Activated T-helper 1 cell treated with anti-CD3 and anti-CD28 coated beads, Interleukin-12 subunit alpha, Interleukin-12 subunit beta, Interleukin-2, Interleukin-4 antibody, amounts not matched to agents 30 ng/mL and 10 ng/mL and 1 ng/mL, durations not matched to agents 14 hours and 24 hours and 36 hours (primary cell): ENCODE data around the gene SUPT4H1. TPM values are rescaled to one million over a fixed set of nuclear protein-coding genes. Genes with fewer than 3 reads are reported as not detected.

Experiments
- DNase-seq: peaks from one replicate; pipeline ENCODE4 v3.0.0; 2021; ENCODE audit warnings: low spot score
- H3K27ac Mint-ChIP-seq: one replicate; pipeline ENCODE4 v1.8.0; 2021; ENCODE audit warnings: mild to moderate bottlenecking, mixed read lengths
- H3K27me3 Mint-ChIP-seq: one replicate; pipeline ENCODE4 v1.8.0; 2022; ENCODE audit warnings: mild to moderate bottlenecking, moderate library complexity, mixed read lengths; ENCODE audit not compliant: insufficient read depth
- H3K36me3 Mint-ChIP-seq: one replicate; pipeline ENCODE4 v1.8.0; 2021; ENCODE audit warnings: low read depth, mixed read lengths
- H3K4me1 Mint-ChIP-seq: one replicate; pipeline ENCODE4 v1.8.0; 2021; ENCODE audit warnings: low read depth, mixed read lengths
- H3K4me3 Mint-ChIP-seq: one replicate; pipeline ENCODE4 v1.8.0; 2021; ENCODE audit warnings: mild to moderate bottlenecking, moderate library complexity, mixed read lengths
- H3K9me3 Mint-ChIP-seq: one replicate; pipeline ENCODE4 v1.8.0; 2021; ENCODE audit warnings: mixed read lengths
- intact Hi-C: fragments of 100-400 bp; cut with micrococcal nuclease; formaldehyde crosslinking; loops from one replicate; pipeline ENCODE4 v1.15.1; 2024
- total RNA-seq: library from RNA; stranded (reverse); gene quantifications from 2 replicates; pipeline ENCODE4 v1.2.3, GENCODE V29; 2022

The SUPT4H1 gene
- total RNA-seq, 1 donor from 2014 or later = 138 TPM

- H3K36me3 Mint-ChIP-seq = peaks cover 1% of the 10 kb centered on the region
- H3K4me1 Mint-ChIP-seq = peaks cover 16% of the 10 kb centered on the region
- no peak for DNase-seq
- H3K27ac Mint-ChIP-seq = no peak overlapping the region
- intact Hi-C loops = no loop called here
- no peaks in the 10 kb centered on the region for H3K9me3 Mint-ChIP-seq
- no peak overlapping the region for H3K4me3 Mint-ChIP-seq
- peaks cover 5% of the 10 kb centered on the region for H3K27me3 Mint-ChIP-seq
These were observed 34.7 kb upstream of the SUPT4H1 start for GRCh38 chr17:58386708-58387107.

DNA sequence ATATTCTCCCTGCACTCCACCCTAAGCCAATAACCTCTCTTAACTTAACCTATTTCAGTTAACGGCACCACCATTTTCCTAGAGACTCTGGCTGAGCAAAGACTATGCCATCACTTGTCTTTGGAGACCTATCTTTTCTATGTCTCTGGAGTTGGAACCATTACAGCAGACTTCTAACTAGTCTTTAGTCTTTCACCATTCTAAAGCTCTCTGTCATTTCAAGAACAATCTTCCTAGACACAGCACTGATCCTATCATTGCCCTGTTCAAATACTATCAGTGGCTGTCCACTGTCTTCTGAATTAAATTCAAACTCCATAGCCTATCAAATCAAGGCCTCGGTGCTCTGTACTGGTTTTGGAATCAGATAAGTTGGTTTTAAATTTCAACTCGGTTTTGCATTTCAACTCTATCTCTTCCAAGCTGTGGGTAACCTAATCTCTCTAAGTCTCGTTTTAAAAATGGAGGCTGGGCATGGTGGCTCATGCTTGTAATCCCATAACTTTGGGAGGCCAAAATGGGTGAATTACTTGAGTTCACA lies 33.4 kb upstream of the SUPT4H1 start:
- no peaks in the 10 kb centered on the region for H3K9me3 Mint-ChIP-seq
- H3K4me1 Mint-ChIP-seq = peaks cover 25% of the 10 kb centered on the region
- no peak overlapping the region for H3K4me3 Mint-ChIP-seq
- no peak for DNase-seq
- H3K36me3 Mint-ChIP-seq = peaks cover 1% of the 10 kb centered on the region
- no peak overlapping the region for H3K27ac Mint-ChIP-seq
- intact Hi-C loops = no loop called here
- H3K27me3 Mint-ChIP-seq = peaks cover 3% of the 10 kb centered on the region

GRCh38 chr17:58384897-58385296 lies 32.9 kb upstream of the SUPT4H1 start:
- Mint-ChIP-seq H3K9me3 (no peaks in the 10 kb centered on the region), H3K4me3 (no peak overlapping the region), H3K27me3 (peaks cover 3% of the 10 kb centered on the region), H3K36me3 (peaks cover 1% of the 10 kb centered on the region), H3K27ac (no peak overlapping the region), H3K4me1 (peaks cover 30% of the 10 kb centered on the region)
- DNase-seq = no peak
- intact Hi-C loops = no loop called here

- H3K4me3 Mint-ChIP-seq = no peak overlapping the region
- H3K27me3 Mint-ChIP-seq = peaks cover 1% of the 10 kb centered on the region
- no peak overlapping the region for H3K27ac Mint-ChIP-seq
- peaks cover 40% of the 10 kb centered on the region for H3K4me1 Mint-ChIP-seq
- no peaks in the 10 kb centered on the region for H3K9me3 Mint-ChIP-seq
- no peak for DNase-seq
- peaks cover 3% of the 10 kb centered on the region for H3K36me3 Mint-ChIP-seq
- intact Hi-C loops = loop anchor here (2.0 kb wide), 2 partner anchors 37 to 39 kb away; no protein-coding TSS in a partner anchor
These were observed 32.0 kb upstream of the SUPT4H1 start for GRCh38 chr17:58383892-58384462.

- Mint-ChIP-seq H3K4me3 (no peak overlapping the region), H3K27ac (peak overlapping the region; percentile 42), H3K36me3 (peaks cover 3% of the 10 kb centered on the region), H3K9me3 (no peaks in the 10 kb centered on the region), H3K27me3 (no peaks in the 10 kb centered on the region), H3K4me1 (peaks cover 46% of the 10 kb centered on the region)
- DNase-seq = no peak
- intact Hi-C loops = loop anchor here (1.0 to 2.0 kb wide), 3 partner anchors 30 to 38 kb away; no protein-coding TSS in a partner anchor
These were observed 30.9 kb upstream of the SUPT4H1 start for GRCh38 chr17:58382872-58383242.

- H3K27ac Mint-ChIP-seq = peak overlapping the region; percentile 42
- intact Hi-C loops = loop anchor here (1.0 to 2.0 kb wide), 3 partner anchors 31 to 39 kb away; no protein-coding TSS in a partner anchor
- H3K36me3 Mint-ChIP-seq = peaks cover 3% of the 10 kb centered on the region
- DNase-seq = no peak
- H3K27me3 Mint-ChIP-seq = no peaks in the 10 kb centered on the region
- no peaks in the 10 kb centered on the region for H3K9me3 Mint-ChIP-seq
- peaks cover 46% of the 10 kb centered on the region for H3K4me1 Mint-ChIP-seq
- H3K4me3 Mint-ChIP-seq = peak overlapping the region; percentile 0
These were observed 30.3 kb upstream of the SUPT4H1 start for GRCh38 chr17:58382108-58382871.

DNA sequence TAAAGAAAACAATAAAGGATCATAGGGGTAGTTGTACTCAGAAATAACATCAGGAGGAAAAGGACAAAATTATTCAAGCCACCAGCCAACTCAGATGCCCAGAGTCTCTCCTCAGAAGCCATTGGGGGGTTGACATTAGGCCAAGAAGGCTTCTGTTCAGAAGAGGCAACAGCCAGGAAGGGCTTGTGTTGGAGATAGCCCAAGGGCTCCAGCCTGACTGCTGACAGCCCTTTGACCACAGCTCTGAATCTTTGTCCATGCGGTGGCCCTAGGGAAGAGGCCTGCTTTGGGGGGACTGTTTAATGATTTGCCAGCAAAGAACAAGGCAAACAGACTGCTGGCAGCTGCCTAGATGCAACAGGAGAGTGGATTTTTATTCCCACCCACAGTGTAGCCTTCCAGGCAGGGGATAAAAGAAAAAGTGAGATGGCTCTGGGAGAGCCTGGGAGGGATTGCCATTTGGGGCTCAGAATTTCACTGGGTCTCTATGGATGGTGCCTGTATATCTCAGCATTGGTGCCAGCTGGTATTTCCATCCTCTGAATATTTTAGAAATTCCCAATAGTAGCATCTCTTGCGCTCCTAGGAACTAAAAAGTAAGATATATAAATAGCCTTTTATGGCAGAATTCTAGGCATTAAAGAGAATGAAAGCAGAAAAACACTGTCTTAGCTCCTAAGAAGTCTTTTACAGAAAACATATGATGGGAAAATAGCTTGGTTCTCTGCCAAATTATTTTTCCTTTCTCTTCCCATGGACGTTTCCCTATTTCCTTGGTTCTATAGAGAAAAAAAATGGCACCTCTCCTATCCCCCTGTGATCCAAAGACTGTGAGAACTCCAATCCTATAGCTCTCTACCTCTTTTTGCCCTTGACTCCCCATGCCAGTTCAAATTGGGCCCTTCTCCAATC lies 29.4 kb upstream of the SUPT4H1 start:
- Mint-ChIP-seq H3K9me3 (no peaks in the 10 kb centered on the region), H3K4me3 (no peak overlapping the region), H3K27me3 (no peaks in the 10 kb centered on the region), H3K27ac (no peak overlapping the region), H3K36me3 (peaks cover 2% of the 10 kb centered on the region), H3K4me1 (peaks cover 46% of the 10 kb centered on the region)
- intact Hi-C loops = loop anchor here (1.0 to 2.0 kb wide), 3 partner anchors 32 to 39 kb away; no protein-coding TSS in a partner anchor
- DNase-seq = no peak

DNA sequence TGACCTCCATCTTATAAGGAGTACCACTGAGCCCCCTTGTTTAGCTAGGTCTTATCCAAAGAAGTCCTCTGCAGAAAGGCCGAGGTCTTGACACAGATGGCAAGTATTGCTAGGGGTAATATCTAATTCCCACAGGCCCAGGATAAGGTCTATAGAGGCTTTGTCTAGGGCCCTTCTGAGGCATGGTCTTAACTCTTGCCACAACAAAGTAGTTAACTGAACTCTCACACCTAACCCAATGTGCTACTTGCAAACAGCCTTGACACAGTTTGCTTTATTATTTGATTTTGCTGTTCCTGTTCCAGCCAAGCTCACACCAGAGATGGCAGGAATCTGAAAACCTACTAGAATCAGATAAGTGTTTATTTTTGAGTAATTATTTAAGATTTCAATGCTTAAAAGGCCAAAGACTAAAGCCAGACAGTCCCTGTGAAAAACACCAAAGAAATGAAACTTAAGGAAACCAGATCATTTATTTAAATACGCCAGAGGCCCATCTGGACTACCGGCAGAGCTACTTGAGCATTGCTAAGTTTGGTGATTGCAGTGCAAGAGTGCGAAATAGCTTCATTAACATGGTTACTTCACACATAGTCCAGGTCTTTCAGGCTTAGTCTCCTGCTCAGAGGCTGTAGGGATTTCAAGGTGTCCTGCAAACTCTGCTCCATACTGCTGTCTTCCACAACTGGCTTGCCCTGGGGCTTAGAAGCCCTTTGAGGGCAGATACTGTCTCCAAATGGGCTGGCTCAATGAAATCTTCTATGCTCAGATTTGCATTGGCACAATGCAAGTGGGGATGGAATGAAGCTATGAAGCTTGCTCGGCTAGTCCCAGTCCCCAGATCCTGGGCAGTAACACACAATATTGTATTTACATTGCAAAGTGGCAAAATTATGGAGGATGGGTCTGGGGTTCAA lies 28.5 kb upstream of the SUPT4H1 start:
- H3K4me1 Mint-ChIP-seq = peaks cover 46% of the 10 kb centered on the region
- H3K4me3 Mint-ChIP-seq = no peak overlapping the region
- intact Hi-C loops = no loop called here
- H3K9me3 Mint-ChIP-seq = no peaks in the 10 kb centered on the region
- H3K36me3 Mint-ChIP-seq = peaks cover 2% of the 10 kb centered on the region
- H3K27ac Mint-ChIP-seq = no peak overlapping the region
- no peak for DNase-seq
- no peaks in the 10 kb centered on the region for H3K27me3 Mint-ChIP-seq

GRCh38 chr17:58379511-58379824 lies 27.5 kb upstream of the SUPT4H1 start:
- Mint-ChIP-seq H3K4me3 (no peak overlapping the region), H3K36me3 (peaks cover 5% of the 10 kb centered on the region), H3K9me3 (no peaks in the 10 kb centered on the region), H3K4me1 (peaks cover 46% of the 10 kb centered on the region), H3K27me3 (no peaks in the 10 kb centered on the region), H3K27ac (no peak overlapping the region)
- intact Hi-C loops = no loop called here
- DNase-seq = no peak

- Mint-ChIP-seq H3K9me3 (no peaks in the 10 kb centered on the region), H3K4me1 (peaks cover 46% of the 10 kb centered on the region), H3K27me3 (no peaks in the 10 kb centered on the region), H3K27ac (no peak overlapping the region), H3K36me3 (peaks cover 5% of the 10 kb centered on the region), H3K4me3 (no peak overlapping the region)
- no peak for DNase-seq
- intact Hi-C loops = no loop called here
These were observed 26.9 kb upstream of the SUPT4H1 start for GRCh38 chr17:58378733-58379510.

GRCh38 chr17:58377661-58378060 lies 25.7 kb upstream of the SUPT4H1 start:
- Mint-ChIP-seq H3K27ac (no peak overlapping the region), H3K36me3 (peaks cover 7% of the 10 kb centered on the region), H3K4me1 (peaks cover 39% of the 10 kb centered on the region), H3K9me3 (no peaks in the 10 kb centered on the region), H3K4me3 (no peak overlapping the region), H3K27me3 (no peaks in the 10 kb centered on the region)
- intact Hi-C loops = no loop called here
- no peak for DNase-seq
